Non-pigmented ciliary epithelial cell (primary cell): ENCODE measurements around the gene PTPRN2.
"Not testable (repeated sequence)": the region's sequence is repeated elsewhere in the genome, so short reads cannot be mapped to it uniquely, and the experiment has no call there.

Experiments used
- DNase-seq: peaks from one replicate; pipeline ENCODE4 v3.0.0-alpha.2; 2010; ENCODE audit warnings: low read depth

PTPRN2 gene

DNA sequence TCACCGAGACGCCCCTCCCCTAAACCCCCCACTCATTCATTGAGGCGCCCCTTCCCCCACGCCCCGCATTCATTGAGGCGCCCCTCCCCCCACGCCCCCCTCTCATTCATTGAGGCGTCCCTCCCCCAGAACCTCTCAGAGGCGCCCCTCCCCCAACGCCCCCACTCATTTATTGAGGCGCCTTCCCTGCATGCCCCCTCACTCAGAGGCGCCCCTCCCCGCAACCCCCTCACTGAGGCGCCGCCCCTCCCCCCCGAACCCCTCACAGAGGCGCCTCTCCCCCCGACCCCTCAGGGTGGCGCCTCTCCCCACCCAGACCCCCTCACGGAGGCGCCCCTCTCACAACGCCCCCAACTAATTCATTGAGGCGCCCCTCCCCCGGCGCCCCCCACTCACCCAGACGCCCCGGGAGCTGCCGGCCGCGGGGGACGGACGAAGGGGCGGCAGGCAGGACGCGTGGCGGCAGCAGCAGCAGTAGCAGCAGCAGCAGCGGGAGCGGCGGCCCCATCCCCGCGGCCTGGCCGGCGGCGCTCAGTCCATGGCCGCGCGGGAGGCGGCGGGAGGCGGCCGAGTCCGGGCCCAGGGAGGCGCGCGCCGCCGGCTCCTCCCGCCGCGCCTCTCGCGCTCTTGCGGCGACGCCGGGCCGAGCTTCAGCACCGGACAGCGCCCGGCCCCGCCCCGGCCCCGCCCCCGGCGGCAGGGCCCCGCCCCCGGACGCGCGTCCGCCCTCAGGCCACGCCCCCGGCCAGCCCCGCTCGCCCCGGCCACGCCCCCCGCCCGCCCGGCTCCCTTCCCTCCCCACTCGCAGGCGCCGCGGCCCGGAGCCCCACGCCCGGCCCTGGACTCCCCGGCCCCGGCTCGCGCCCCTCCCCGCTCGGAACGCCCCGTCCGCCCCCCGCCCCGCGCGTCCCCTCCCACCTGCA lies at the start of gene PTPRN2:
PTPRN2 (minus strand) TSS at position 662 of the 923 bp plus-strand sequence.
- DNase-seq = no peak

DNA sequence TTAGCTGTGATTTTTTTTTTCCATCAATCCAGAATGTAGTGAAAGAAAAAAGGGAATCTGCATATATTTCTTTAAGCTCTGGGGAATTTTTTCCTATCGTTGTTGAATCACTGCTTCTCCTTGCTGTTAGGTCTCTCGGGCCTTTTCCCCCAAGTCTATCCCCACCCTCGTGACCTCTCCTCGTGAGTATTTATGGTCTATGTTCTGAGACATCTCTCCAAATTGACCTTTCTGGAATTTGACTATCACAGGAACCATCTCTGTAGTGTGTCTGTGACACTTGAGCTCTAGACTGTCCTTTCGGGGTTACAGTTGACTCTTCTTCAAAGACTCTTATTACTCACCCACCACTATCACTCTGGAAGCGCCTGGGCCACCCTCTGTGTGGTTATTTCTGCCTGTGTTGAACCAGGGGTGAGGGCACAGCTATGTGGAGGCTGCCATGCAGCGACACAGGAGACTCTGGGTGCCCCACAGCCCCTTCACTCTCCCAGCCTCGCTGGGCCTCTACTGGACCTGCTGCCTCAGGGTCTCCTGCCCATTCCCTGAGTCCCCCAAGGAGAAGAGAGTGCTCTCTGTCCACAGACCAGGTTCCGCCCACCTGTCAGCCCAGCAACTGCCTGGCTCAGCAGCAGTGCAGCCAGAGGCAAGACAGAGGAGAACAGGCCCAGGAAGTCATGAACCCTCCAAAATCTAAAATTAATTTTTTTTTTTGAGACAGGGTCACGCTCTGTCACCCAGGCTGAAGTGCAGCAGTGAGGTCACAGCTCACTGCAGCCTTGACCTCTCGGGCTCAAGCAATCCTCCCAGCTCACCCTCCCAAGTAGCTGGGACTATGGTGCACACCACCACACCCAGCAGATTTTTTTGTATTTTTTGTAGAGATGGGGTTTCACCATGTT lies 45.7 kb upstream of the PTPRN2 start:
- no peak for DNase-seq

DNA sequence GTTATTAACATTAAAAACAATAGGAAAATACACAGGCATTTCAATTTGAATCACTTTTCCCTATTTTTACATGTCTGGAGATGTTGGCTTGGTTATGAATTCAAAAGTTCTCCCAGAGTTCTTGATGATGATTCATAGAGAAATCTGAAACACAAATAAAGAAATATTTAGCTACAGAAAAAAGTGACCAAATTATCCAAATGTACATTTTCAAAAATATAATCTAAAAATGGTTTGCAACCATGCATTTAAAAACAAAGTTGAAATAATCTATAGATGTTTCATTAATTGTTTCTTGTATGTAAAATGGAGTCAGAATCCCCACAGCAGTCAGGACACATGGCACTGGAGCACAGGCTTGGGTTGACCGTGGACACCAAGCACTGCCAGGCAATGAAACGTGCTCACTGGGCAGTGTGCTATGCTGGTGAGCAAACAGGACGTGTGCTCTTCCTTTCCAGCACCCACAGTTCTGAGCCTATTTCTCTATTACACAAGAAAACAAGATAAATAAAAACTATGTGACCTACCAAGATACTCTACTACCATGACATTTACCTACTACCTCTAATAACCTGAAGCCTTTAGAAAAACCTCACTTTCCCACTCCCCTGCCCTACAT lies 44.1 kb upstream of the PTPRN2 start:
- no peak for DNase-seq

DNA sequence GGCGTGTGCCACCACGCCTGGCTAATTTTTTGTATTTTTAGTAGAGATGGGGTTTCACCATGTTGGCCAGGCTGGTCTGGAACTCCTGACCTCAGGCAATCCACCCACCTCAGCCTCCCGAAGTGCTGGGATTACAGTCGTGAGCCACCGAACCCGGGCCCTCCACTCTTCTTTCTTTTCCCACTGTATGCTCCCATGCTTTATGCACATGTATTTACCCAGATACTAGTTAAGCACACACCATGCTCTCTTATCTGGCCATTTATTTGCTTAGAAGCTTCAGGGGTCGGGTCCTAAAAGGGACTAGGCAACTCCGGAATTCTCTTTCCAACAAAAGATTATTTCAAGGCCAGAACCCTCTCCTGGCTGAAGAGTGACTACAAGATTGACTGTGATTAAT lies 38.7 kb upstream of the PTPRN2 start:
- not testable (repeated sequence) for DNase-seq

DNA sequence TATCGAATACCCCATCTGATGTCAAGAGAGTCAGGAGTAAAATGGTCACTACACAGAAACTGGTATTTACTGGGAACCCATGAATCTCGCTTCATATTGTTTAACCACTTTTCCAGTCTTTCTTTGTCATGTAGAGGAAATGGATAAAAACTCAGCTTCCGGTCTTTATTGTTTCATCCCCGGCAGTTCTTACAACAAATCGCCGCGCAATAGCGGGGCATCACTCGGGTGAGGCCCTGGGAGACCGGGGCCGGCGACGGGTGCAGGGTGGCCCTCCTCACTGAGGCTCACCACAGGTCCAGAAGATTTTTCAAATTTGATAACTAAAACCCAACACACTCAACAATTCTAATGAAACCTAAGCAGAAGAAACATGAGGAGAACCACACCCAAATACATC lies 35.6 kb upstream of the PTPRN2 start:
- DNase-seq = no peak

DNA sequence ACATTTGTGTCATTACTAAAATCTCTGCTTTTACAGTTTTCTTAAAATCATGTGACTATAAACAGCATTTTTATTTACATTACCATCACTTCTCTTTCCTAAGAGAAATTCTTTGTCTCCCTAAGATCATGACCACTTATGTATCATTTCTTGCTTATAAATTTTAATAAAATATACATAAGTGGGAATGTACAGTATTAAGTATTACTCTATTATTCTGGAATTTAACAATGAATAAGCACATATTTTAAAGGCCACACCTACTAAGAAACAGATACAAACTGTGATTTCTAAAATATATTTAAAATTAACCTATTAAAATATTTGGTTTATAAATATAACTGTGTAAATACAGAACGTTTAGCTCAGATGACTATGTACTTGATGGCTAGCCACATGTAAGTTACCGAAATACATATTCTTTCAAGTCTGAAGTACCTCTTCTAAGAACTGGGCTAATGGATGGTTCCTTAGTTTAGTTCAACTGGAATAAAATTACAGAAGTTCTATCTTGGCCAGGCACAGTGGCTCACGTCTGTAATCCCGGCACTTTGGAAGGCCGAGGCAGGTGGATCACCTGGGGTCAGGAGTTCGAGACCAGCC lies 33.3 kb upstream of the PTPRN2 start:
- DNase-seq = no peak

DNA sequence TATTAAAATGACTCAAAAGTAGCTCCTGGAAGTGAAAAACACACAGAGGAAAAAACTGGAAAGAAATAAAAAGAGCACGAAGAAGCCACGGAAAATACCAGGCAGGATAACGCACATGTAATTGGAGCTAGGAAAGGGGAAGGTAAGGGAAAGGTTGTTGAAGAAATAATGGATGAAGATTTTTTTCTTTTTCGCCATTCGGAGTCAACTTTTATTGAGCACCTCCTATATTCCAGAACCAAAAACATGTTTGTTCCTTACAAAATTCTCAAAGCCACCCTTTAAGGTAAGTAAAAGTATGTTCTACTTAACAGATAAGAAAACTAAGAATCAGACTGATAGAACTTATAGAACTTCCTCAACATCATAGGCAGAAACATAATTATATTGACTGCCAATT lies 32.8 kb upstream of the PTPRN2 start:
- no peak for DNase-seq

DNA sequence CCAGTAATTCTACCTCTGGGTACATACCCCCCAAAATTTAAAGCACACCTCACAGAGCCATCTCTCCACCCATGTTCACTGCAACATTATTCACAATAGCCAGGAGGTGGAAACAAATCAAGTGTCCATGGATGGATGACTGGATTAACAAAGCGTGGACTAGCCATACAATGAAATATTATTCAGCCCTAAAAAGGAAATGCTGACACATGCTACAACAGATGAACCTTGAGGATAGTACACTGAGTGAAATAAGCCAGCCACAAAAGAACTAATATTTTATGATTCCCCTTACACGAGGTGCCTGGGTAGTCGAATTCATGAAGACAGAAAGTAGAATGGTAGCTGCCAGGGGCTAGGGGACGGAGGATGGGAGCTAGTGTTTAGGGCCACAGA lies 31.1 kb upstream of the PTPRN2 start:
- no peak for DNase-seq

DNA sequence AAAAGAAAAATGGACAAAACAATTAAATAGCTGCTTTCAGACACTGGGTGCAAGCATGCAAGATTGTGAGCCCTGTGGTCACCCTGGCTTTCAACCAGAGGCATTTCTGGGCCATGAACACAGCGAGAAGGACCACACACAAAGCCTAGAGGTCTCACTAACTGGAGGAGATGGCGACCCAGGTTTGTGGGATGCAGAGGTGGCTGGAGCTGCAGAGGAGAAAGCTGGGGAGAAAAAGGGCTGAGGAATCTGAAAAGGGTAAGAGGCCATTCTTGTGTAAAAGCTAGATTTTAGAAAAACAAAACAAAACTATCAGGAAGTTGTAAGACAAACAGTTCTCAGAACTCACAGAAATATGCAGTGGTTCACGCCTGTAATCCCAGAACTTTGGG lies 30.1 kb upstream of the PTPRN2 start:
- peak; percentile 31 for DNase-seq

DNA sequence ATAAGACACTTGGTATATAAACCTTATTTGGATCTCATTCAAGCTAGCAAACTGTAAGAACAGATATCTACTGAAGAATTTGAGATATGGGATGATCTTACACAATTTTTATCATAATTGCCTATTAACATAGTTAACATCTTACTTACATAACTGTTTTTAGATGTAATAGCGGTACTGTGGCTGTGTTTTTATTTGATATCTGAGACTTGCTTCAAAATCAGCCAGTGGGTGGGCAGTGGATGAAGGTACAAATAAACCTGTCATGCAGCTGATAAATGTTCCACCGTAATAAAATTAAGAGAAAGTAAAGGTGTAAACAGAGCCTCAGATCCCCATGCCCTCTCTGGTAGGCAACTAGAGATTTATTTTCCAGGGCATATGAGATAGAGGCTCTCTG lies 28.4 kb upstream of the PTPRN2 start:
- no peak for DNase-seq

DNA sequence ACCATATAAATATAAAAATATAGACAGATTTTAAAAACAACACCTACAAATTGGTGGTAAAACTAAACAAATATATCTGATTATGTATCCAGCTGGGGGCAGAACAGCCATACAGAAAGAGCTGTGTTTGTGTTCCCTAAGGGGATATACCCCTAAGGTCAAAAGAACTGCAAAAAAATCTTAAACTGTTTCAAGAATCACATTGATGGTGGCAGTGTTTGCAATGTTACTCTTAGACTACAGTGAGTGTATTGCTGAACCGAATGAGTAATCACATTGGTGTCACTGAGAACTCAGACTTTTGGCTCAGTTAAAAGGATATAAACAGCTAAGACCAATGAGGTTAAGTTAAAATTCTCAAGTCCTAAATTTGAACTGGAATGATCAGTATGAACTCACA lies 27.1 kb upstream of the PTPRN2 start:
- DNase-seq = no peak

DNA sequence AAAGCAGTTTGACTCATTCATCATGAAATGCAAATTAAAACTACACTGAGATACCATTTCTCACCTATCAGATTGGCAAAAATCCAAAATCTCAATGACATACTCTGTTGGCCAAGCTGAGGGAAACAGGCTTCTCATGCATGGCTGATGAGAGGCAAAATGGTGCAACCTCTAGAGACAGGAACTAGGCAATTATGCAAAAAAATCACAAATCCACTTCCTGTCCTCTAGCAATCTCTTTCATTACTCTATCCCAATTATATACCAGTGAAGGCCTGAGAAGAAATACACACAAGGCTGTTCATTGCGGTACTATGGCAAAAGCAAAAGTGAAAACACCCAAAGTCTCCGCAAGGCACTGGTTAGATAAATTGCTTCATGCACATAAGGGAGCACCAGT lies 25.9 kb upstream of the PTPRN2 start:
- DNase-seq = no peak

DNA sequence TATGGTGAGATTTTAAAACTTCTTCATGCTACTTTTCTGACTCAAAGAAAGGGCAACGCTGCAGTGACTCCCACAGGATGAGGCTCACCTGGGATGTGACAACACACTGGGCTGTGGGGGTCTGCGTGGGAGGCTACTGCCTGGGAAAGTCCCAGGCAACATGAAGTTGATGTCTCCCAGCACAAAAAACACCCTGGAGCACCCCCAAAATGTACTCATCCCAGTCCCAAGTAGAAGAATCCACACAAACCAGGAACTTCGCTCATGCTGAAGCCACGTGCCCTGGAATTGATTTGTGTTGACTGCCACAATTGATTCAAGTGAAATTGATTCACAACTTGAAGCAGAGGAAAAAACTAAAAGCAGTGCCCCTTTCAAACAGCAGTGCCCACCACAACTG lies 24.9 kb upstream of the PTPRN2 start:
- no peak for DNase-seq

DNA sequence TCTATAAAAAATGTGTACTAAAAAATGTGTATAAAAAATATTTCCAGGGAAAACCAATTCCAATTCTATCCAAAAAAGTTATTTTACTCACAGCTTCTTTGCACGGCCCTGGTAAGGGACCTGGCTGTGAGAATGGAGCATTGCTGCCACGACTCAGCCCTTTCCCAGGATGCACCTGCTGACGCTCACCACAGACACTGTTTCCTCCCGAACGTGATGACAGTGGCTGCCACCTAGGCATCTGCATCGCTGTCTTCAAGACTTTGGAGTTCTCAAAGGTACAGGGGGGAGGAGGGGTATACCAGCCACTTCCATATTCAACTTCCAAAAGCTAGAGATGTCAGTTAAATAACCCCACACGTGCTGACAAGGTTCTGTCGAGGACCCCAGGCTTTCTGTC lies 23.9 kb upstream of the PTPRN2 start:
- DNase-seq = no peak

DNA sequence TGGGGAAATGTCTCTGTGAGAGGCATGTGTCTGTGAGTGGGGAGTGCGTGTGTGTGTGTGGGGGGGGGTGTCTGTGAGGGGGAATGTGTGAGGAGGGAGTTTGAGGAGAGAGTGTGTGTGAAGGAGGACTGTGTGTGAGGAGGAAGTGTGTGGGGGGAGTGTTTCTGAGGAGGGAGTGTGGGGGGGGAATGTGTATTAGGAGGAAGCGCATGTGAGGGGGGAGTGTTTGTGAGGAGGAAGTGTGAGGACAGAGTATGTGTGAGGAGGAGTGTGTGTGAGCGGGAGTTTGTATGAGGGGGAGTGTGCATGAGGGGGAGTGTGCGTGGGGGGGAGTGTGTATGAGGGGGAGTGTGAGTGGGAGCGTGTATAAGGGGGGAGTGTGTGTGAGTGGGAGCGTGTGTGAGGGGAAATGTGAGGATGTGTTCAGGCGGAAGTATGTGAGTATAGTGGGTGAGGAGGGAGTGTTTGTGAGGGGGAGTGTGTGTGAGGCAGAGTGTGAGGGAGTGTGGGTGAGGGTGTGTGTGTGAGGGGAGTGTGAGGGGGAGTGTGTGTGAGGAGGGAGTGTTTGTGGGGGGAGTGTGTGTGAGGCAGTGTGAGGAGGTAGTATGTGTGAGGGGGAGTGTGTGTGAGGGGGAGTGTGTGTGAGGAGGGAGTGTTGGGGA lies 21.8 kb upstream of the PTPRN2 start:
- no peak for DNase-seq

DNA sequence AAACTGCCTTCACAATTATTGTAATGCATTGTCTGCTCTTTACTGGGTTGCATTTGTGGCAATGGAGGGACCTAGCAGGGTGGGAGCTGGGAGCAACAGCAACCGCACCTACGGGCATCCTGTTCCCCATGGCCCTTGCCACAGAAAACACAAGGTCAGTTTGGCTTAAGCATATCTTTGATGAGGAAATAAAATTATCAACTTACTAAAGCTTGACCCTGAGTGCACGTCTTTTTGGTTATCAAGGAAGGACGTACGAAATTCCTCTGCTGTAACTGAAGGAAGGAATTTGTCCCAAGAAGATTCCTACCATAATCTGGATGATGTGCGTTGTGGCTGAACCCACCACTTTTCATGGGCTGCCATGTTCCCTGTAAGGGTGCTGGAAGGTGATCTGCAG lies 19.9 kb upstream of the PTPRN2 start:
- DNase-seq = no peak

DNA sequence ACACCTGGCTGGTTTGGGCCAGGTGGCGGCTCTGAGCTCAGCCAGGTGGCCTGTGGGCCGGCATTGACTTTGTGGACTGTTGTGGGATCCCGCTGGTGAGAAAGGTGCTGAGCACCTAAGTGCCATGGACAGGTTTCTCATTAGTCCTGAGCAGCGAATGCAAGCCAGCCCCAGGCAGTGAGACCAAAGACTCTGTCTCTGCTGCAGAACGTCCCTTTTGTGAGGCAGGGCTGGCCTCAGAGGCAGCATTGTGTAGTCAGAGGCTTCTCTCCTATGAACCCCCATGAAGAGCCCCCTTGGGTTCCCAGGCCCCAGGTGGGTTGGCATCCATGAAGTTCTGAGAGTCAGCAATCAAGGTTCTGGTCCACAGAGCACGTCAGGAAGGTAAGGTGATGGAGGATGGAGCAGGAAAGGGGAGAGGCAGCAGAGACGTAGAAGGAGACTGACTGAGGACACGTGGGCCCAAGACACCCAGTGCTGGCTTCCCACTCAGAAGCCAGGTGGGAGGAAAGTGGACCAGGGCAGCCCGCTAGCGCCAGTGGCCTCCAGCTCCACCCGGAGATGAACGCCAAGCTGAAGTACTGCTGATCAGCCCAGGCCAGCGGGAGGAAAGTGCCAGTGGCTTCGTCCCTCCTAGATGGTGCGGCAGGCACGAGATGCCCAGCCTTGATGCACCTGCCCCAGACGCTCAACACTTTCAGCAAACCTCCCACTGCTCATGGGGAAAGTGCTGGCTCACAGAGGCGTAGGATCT lies 19.2 kb upstream of the PTPRN2 start:
- DNase-seq = no peak

DNA sequence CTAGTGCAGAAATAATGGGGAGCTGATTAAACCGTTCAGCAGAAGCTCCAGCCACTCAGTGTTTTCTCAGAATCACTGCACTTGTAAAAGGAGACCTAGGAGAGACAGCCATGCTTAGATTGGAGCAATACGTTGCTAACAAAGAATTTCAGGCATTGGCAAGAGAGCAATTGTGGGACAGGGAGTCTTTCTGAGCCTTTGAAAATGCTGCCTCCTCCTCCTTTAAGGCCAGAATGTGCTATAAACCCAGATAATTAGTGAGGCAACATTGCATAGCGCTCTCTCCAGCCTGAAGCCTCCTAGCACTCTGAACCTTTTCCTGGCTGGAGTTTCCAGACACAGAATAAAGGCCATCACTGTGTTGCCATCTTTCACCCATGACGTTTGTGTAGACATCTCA lies 18.5 kb upstream of the PTPRN2 start:
- no peak for DNase-seq

DNA sequence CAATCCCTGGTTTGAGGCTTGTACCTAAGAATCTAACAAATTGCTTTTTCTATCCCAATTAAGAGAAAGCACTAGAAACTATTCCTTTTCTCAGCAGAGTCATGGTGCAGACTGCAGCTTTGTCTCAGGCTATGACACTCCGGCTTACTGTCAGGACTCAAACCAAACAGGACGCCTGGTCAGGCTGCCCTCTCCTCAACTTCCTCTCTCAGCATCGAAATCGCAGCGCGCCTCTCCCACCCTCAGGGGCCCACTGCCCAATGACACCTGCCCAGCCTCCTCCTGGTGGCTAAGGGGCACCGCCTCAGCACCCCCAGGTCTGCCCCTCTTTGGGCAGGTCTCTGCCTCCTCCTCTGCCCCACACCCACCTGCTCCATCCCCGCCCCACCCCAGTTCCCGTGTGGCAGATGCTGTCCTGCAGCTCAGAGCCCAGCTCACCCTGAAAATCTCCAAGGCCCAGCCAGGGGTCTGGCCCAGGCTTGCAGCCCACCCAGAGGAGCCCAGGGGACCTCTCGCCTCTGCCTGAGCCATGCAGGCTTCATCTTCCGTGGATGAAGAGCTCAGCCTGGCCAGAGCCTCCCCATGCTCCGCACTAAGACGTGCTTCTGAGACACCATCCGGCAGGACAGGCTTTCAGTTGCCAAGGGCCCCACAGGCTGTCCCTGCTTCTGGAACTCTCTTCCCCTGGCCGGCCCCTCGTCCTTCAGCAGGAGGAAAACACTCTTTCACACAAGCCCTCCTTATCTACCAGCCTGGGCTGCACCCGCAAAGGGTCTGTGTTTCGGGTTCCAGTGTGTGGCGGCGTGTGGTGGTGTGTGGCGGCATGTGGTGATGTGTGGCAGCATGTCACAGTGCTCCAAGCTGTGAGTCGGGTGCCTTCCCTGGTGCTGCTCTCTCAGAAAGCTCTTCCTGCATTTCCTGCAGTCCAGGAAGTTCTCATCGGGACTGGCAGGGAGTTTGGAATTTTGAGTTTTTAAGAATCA lies 16.4 kb upstream of the PTPRN2 start:
- DNase-seq = no peak
